HG03457 (cell line): ENCODE data around the gene RGMB.
"Not testable (repeated sequence)": the region's sequence is repeated elsewhere in the genome, so short reads cannot be mapped to it uniquely, and the experiment has no call there.

ENCODE experiments used
- ATAC-seq: cut with Tn5 transposase; IDR thresholded peaks from one replicate; pipeline ENCODE4 v1.9.1; 2021; ENCODE audit warnings: moderate number of reproducible peaks; ENCODE audit not compliant: unreplicated experiment

RGMB gene, protein sequence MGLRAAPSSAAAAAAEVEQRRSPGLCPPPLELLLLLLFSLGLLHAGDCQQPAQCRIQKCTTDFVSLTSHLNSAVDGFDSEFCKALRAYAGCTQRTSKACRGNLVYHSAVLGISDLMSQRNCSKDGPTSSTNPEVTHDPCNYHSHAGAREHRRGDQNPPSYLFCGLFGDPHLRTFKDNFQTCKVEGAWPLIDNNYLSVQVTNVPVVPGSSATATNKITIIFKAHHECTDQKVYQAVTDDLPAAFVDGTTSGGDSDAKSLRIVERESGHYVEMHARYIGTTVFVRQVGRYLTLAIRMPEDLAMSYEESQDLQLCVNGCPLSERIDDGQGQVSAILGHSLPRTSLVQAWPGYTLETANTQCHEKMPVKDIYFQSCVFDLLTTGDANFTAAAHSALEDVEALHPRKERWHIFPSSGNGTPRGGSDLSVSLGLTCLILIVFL

DNA sequence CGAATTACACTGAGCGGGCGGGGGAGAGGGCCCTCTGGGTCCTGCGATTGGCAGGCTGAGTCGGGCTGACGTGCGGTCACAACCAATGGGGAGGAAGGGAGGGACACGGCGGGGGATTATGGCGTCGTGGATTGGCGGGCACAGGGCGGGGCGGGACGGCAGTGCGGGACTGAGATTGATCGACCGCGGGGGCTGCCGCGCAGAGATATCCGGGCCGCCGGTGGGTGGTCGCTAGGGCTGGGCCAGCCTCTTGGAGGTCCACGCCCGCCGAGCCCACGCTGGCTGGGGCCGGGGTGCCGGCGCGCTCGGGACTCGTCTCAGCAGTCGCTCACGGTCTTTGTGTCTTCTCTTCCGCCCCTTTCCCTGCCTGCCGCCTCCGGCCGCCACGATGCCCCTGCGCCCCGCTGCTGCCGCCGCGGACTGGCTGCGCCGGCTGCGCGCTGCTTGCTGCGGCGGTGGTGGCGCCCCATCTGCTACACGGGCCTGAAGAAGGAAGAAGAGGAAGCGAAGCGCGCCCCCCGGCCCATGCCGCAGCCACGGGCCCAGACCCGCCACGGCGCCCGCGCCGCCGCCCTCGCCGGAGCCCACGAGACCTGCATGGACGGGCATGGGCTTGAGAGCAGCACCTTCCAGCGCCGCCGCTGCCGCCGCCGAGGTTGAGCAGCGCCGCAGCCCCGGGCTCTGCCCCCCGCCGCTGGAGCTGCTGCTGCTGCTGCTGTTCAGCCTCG lies at the start of gene RGMB:
Gene RGMB, plus strand, starts transcription at position 200 of the 728 bp plus-strand sequence. Its CDS starts 408 bp downstream, at position 608.
- ATAC-seq, result peak; percentile 87

DNA sequence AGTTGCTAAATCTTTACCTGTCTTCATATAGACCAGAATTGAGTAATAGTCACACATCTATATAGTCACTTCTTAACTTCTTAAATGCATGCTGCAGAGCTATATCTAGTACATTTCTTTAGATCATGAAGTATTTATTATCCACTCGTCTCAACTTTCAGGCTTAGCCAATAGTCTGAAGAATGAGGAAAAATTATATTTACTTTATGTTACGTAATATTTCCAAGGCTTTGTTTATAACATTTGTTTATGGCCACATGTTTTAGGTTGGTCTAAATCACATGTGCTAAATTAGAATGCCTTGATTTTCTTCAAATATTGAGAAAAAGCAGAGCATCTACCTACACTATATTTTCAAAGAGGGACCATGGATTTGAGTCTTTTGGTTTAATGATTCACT lies 47.2 kb upstream of the RGMB start:
- no peak for ATAC-seq

DNA sequence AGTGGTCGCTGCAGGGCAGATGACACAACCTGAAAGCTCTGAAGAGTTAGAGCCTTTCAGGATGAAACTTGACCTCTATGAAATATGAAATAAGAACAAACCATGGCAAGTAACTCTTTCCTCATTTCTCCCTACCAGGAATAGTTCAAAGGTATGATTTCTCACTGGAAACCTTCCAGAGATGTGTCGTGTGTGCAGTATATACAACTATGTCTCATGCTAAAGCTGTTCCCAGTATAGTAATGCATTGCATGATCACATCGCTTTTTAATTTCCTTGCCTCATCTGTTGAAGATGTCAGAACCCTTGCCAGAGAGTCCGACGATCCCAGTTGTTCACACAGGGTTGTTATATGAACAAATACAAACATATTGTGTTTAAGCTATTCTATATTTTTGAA lies 45.8 kb upstream of the RGMB start:
- ATAC-seq, result no peak

DNA sequence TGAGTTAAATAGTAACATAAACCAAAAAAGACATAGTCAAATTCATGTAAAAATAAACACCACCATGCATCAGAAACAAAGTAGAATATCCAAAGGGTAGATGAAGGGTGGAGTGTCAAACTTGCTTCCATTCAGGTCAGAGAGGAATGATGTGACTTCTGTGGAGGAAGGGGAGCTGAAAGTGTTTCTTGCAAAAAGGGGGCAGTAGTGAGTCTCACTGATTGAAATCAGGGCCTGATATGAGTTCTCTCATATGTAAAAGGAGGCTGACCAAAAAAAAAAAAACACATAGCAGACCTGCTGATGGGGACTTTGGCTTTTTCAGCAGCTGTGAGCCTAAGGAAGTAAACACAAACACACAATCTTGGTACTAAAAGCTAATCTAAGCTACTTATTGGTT lies 38.8 kb upstream of the RGMB start:
- ATAC-seq, result no peak

DNA sequence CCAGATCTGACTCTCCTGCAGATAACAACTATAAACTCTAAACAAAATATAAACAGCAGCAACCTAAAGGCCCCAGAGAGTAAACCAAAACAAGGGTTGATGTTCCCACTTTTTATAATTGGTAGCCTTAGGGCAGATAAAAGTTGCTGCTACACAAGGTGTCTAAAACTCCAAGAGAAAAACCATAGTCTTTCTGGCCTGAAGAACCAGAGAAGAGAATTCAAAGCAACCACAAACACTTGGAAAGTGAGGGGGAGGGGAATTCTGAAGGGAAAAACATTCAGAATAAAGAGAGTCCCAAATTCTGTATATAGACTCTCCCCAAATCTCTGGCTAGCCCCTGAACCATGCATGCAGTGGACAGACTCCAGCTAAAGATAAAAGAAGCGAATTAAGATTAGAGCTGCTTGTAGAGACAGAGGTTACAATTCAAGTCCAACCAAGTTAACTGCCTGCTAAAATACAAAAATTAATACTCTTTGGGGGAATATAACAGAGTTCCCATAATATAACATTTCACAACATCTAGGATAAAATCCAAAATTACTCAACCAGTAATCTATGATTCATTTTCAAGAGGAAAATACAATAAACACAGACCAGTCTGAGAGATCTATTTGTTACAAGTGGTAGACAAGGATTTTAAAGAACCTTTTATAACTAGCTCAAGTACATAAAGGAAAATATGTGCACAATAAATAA lies 37.5 kb upstream of the RGMB start:
- no peak for ATAC-seq

DNA sequence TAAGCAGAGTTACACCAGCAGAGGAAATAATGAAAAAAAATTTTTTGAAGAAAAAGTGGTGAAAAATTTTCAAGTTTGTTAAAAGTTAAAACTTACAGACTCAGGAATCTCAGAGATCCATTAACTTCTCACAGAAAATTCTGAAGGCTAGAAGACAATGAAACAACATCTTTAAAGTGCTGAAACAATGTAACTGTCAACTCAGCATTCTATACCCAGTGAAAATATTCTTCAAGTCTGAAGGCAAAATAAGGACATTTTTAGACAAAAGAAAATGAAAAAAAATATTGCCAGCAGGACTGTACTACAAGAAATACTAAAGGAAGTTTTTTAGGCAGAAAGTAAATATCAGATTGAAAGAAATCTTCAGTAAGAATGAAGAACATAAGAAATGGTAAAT lies 36.7 kb upstream of the RGMB start:
- no peak for ATAC-seq

DNA sequence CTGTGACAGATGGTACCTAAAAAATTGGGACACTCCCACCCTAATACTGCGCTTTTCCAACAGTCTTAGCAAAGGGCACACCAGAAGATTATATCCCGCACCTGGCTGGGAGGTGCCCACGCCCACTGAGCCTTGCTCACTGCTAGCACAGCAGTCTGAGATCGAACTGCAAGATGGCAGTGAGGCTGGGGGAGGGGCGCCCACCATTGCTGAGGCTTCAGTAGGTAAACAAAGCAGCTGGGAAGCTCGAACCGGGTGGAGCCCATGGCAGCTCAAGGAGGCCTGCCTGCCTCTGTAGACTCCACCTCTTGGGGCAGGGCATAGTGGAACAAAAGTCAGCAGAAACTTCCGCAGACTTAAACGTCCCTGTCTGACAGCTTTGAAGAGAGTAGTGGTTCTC lies 36.0 kb upstream of the RGMB start:
- not testable (repeated sequence) for ATAC-seq

DNA sequence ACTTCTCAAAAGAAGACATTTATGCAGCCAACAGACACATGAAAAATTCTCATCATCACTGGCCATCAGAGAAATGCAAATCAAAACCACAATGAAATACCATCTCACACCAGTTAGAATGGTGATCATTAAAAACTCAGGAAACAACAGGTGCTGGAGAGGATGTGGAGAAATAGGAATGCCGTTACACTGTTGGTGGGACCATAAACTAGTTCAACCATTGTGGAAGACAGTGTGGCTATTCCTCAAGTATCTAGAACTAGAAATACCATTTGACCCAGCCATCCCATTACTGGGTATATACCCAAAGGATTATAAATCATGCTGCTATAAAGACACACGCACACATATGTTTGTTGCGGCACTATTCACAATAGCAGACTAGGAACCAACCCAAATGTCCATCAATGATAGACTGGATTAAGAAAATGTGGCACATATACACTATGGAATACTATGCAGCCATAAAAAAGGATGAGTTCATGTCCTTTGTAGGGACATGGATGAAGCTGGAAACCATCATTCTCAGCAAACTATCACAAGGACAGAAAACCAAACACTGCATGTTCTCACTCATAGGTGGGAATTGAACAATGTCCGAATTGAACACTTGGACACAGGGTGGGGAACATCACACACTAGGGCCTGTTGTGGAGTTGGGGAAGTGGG lies 34.8 kb upstream of the RGMB start:
- not testable (repeated sequence) for ATAC-seq

DNA sequence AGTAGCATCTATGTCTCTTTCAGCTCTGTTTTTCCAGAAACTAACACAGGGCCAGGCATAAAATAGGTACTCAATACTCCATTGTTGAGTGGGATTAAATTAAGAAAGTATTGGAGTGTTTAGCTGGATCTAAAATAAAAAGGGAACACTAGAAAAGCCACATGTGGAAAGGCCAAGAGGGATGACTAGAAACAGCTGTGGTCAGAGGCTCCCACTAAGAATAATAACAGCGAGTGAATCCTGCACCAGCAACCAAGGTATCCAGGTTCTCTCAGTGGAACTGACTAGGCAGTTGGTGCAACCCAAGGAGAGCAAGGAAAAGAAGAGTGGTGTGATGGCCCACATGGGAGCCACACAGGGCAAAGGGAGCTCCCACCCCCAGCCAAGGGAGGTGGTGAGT lies 31.5 kb upstream of the RGMB start:
- no peak for ATAC-seq

DNA sequence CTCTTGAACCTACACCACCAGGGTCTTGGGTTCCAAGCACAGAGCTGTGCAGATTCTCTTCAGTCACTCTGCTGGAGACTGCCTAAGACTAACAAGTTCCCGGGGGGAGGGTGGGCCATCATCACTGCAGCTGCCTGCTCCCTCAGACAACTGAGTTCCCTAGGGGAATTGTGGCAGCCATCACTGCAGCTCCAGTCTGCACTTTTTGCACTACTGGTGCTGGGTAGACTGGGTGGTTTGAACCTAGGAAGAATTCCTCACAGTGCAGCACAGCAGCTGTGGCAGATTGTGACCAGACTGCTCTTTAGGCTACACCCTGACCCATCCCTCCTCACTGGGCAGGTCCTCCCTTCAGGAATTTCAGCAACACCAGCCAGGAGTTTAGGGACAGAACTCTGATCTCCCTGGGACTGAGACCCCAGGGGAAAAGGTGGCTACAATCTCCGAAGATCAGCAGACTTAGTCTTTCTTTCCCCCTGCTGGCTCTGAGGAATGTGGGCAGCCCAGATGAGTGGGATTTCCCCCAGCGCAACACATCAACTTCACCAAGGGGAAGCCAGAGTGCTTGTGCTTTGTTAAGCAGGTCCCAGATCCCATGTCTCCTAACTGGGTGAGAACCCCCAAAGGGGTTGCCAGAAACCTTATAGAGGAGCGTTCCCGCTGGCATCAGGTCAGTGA lies 30.9 kb upstream of the RGMB start:
- ATAC-seq, result no peak

DNA sequence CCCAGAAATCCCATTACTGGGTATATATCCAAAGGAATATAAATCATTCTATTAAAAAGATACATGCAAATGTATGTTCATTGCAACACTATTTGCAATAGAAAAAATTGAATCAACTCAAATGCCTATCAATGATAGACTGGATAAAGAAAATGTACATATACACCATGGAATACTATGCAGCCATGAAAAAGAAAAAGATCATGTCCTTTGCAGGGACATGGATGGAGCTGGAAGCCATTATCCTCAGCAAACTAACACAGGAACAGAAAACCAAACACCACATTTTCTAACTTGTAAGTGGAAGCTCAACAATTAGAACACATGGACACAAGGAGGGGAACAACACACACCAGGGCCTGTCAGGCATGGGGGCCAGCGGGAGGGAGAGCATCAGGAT lies 25.2 kb upstream of the RGMB start:
- not testable (repeated sequence) for ATAC-seq

DNA sequence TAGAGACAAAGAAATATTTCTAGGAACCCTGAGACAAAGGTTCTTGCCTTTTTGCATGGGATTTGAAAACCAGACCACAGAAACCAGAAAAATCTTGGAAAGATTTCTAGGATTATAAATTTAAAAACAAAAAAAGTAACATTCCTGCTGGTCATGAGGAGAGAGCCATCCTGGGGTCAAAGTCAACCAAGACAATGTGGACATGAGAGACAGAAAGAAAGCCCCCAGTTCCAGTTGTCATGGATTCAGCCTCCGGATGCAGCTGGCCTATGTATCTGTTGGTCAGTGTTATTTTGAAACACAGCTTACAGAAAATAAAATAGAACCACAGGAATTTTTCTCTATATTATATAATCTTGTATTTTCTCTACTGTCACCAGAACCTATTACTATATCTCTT lies 24.4 kb upstream of the RGMB start:
- no peak for ATAC-seq

DNA sequence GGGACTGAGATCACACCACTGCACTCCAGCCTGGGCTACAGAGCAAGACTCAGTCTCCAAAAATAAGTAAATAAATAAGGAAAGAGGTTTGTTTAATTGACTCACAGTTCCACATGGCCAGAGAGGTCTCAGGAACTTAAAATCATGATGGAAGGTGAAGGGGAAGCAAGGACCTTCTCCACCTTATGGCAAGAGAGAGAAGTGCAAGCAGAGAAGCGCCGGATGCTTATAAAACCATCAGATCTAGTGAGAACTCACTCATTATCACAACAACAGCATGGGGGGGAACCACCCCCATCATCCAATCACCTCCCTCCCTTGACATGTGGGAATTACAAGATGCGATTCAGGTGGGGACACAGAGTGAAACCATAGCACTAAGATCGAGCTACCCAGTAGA lies 22.8 kb upstream of the RGMB start:
- ATAC-seq, result no peak

DNA sequence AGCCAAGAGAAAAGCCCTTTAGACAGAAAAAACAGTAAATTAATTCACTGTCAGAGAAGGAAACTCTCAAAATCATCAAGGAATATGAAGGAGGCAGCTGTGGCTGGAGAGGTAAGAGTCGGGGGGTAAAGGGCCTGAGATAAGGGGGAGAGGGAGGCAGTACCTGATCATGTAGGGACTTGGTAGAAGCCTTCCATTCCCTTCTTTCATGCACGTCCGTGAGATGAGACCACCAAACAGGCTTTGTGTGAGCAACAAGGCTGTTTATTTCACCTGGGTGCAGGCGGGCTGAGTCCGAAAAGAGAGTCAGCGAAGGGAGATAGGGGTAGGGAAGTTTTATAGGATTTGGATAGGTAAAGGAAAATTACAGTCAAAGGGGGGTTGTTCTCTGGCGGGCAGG lies 21.1 kb upstream of the RGMB start:
- not testable (repeated sequence) for ATAC-seq

DNA sequence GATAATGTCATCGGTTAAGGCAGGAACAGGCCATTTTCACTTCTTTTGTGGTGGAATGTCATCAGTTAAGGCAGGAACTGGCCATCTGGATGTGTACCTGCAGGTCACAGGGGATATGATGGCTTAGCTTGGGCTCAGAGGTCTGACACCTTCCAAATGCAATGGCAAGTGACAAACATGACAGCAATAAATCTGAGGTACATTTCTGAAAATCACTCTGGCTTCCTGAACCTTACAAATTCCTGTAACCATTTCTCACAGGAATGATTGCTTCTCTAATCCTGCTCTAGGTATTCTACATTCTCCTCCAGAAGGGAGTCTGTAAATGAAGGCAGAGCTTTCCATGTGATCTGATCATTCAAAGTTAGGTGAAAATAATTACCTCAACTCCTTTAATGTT lies 20.7 kb upstream of the RGMB start:
- ATAC-seq, result not testable (repeated sequence)

DNA sequence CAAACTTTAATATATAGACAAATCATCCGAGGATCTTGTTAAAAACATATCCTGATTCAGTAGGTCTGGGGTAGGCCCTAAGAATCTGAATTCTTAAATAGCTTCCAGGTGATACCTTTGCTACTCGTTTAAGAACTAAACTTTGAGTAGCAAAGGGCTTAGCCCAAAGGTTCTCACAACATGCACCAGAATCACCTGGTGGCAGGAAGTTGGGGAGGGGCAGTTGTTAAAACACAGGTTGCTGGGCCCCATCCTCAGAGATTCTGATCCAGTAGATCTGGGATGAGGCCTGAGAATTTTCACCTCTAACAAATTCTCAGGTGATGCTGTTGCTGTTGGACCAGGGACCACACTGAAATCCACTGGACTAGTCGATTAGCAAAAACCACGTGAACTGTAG lies 20.0 kb upstream of the RGMB start:
- no peak for ATAC-seq

DNA sequence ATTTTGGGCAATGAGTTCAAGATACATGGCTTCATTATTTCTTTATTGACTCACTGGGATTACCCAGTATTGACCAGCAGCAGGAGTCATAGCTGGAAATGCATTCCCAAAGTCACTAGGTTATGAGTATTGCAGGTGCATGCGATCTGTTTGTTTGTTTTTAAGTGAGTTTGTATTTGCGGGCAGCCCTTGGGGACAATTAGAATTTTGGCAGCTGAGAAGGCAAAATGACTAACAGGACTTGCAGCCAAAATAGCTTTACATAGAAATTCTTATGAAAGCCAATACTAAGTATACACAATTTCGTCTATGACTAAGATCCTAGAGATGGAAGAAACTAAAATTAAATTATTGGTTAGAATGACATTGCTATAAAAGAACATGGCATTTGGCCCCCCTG lies 18.1 kb upstream of the RGMB start:
- no peak for ATAC-seq

DNA sequence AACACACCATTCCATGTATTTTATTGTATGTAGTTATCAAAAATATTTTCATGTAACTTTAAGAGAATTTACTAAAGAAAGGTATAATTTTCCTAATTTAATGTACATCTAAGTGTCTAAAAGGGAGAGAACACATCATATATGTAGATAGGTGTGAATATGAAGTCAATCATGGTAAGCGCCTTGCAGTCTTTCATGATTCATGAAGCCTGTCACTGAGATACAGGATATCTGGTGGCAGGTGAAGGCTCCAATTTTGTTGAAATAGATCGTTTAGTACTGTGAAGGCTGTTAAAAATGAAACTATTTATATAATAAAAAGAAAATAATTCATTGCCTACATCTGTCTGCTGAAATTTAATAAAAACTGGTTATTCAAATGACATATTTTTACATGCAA lies 15.5 kb upstream of the RGMB start:
- no peak for ATAC-seq

DNA sequence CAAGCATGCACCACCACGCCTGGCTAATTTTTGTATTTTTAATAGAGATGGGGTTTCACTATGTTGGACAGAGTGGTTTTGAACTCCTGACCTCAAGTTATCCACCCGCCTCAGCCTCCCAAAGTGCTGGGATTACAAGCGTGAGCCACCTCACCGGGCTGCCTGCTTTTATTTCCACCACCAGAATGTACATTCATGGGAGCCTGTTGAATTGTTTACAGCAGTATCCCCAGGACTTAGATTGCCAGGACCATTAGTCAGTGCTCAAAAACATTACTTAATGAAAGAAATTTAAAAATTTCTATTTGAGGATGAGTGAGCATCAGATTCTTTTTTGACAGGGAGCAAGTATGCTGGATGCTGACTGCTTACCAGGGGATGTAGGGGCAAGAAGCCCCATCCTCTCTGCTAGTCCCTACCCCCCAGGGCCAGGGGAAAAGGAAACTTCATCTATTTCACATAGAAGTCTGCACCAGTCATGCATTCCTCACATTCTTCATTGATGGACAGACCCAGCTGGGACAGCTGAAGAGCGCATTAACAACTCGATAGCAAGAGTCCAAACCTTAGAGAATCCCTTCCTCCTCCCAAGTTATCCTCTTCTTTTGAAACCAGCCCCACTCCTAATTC lies 10.3 kb upstream of the RGMB start:
- ATAC-seq, result no peak

DNA sequence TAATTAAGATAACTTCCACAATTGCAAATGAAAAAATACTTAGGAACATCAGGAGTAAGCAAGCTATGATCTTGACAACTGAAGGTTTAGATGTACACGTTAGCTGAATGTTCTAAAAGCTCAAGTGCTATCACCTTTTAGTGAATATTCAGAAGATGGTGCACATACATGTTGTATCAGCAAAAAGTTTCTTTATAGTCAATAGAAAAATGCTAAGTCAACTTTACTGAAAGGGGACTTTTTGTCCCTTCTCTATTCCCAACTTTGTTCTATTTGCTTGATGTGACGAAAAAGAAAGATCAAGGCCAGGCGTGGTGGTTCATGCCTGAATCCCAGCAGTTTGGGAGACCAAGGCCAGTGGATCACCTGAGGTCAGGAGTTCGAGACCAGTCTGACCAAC lies 7.6 kb upstream of the RGMB start:
- ATAC-seq, result no peak
